Activated CD8-positive, alpha-beta memory T cell treated with anti-CD3 and anti-CD28 coated beads, Interleukin-2, amount 50 U/mL, for 48 hours (primary cell): Measurements from ENCODE around the gene KLHL29.

Source experiments
- DNase-seq: peaks from one replicate; pipeline ENCODE4 v3.0.0-alpha.2; 2020

The KLHL29 gene

DNA sequence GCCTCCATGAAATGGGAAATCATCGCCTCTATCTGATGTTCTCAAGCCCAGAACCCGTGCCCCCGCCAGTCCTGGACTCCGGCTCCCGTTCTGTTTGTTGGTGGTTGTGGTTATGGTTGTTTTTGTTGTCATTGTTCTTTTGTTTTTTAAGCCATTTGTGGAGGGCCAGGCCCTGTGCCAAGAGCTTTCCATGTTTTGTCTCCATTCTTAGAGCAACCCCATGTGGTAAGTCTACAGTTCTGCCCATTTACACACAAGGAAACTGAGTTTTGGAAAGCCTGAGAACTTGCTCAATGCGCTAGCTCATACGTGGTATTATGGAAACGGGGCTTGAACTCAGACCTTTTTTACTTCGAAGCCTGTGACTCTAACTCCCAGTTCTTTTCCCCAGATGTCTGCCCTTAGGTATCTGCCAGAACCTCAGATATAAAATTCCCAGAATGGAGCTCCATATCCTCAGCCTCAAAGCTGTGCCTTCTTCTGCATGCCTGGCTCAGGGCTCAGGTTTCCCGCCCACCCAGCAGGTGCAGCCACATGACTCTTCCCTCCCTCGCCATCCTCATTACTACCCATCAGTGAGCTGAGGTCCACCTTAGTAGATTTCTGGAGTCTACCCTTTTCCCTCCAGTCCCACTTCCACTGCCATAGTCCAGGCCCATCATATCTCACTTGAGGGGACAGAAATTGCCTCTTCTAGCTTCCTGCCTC lies 194.1 kb downstream of the KLHL29 start:
- no peak for DNase-seq

DNA sequence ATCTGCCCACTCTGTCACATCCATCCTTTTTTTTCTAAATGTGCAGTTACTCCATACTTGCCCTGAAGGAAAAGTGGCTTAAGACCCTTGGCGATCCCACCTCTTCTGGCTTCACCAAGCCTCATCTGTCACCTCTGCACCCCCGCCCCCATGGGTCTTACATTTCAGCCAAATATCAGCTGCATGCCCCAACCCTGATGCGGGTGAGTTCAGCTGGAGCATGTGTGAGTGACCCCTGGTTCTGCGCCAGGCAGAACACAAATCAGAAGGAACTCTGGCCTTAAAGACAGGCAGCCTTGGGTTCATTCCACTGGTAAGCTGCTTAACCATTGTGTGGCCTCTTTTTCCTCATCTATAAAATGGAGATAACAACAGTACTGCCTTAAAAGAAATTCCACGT lies 194.7 kb downstream of the KLHL29 start:
- DNase-seq, result no peak

- no peak for DNase-seq
Observed at GRCh38 chr2:23583467-23583866, 198.5 kb downstream of the KLHL29 start.

GRCh38 chr2:23584054-23584745 lies 199.2 kb downstream of the KLHL29 start:
- no peak for DNase-seq

GRCh38 chr2:23585273-23586170 lies 200.5 kb downstream of the KLHL29 start:
- no peak for DNase-seq

- DNase-seq, result no peak
Observed at GRCh38 chr2:23586741-23587306, 201.8 kb downstream of the KLHL29 start.

DNA sequence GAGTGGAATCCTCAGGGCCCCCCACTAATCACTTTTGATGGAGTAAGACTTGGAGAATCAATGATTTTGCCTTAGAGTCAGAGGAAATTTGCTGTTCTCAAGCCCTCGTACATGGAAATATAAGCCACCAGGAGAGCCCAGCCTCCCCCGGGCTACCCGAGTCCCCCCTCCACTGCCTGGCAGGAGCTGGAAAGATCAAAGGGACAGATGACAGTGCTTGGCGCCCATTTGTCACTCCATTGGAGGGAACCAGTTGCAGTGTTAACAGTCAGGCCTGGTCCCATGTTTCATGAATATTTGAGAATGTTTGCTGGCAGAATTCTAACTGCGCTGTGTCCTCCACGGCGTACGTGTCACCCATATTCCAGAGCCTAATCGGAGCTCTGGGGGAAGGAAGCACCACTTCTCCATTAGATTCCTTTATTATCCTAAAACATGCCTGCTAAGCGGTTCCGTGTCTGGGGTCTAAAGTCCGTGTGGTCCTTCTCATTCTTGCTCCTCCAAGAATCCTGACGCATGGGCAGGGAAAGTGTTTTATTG lies 202.4 kb downstream of the KLHL29 start:
- no peak for DNase-seq

DNA sequence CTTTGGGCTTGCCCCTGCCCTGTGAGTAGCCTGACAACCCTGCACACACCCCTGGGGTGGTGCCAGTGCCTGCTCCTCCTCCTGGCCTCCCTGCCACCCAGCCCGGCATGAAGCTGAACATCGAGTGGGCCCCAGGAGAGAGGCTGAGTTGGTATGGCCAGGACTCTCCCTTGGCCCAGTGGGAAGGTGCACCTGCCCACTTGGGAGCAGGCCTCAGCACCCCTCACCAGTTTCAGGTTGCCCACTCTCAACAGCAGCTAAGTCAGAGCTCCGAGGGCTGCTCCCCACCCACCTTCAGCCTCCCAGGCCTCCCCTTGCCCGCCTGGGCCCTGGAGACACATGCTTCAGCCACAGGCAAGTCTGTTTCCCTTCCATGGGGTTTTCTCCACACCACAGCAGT lies 203.1 kb downstream of the KLHL29 start:
- no peak for DNase-seq

- no peak for DNase-seq
Observed at GRCh38 chr2:23588508-23589201, 203.7 kb downstream of the KLHL29 start.

DNA sequence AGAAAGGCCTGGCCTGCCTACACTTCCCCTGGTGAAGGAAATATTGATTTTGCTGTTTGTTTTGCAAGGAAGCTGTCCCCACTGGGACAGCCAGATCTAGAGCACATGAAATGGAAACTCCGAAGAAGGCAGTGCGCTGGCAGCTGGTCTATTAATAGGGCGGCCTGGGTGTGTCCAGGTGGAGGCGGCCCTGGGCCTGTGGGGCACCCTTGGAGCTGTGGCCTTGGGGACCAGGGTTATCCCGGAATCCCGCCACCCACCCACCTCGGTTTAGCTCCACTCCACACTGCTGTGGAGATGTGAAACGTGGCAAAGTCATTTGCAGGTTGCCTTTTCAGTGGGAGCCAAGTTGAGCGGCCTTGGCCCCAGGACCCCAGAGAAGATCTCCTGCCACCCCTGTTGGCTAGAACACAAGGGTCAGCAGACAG lies 204.3 kb downstream of the KLHL29 start:
- no peak for DNase-seq

DNA sequence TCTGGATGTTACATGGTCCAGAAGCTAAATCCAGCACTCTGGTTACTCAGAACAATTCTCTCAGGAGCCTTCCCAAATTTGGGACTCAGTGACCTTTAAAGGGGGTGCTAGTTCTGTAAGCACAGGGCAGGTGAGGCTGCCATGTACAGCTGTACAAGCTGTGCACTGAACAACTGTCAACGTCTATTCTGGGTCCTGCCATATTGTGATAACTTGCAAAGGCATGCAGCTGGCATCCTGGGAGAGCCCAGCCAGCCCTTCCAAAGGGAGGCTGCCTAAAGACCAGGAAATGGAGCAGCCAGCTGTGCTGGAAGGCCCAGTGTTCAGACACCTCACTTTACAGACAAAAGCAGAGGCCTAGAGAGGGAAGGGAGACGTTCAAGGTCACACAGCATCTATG lies 204.8 kb downstream of the KLHL29 start:
- DNase-seq, result no peak

GRCh38 chr2:23590241-23590869 lies 205.4 kb downstream of the KLHL29 start:
- DNase-seq, result no peak

GRCh38 chr2:23591111-23591510 lies 206.1 kb downstream of the KLHL29 start:
- DNase-seq, result no peak

DNA sequence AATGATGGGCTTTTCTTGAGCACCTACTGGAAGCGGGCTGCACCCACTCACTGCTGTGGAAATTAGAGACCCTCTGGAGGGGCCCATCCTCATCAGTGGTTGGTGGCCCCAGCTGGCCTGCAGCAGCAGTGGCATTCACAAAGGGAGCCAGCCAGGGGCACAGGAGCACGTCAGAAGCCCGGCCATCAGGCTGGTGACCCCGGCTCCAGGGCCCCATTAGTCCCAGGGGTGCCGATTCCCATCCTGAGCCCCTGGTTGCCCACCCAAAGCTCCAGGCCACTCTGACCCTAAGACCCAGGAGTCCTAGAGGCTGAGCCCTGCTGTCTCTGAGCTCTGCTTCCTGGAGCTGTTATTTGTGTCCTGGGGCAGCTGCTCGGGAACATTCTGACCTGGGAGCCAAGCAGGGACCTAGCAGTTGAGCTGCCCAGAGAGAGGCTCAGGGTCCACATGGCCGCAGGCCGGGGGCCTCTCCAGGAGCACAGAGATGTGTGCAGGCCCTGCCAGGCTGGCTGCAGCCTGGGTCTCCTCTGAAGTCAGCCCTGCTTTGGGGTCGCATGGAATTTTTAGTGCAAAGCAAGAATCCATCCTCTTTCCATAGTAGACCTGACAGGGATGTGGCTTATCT lies 207.2 kb downstream of the KLHL29 start:
- no peak for DNase-seq

DNA sequence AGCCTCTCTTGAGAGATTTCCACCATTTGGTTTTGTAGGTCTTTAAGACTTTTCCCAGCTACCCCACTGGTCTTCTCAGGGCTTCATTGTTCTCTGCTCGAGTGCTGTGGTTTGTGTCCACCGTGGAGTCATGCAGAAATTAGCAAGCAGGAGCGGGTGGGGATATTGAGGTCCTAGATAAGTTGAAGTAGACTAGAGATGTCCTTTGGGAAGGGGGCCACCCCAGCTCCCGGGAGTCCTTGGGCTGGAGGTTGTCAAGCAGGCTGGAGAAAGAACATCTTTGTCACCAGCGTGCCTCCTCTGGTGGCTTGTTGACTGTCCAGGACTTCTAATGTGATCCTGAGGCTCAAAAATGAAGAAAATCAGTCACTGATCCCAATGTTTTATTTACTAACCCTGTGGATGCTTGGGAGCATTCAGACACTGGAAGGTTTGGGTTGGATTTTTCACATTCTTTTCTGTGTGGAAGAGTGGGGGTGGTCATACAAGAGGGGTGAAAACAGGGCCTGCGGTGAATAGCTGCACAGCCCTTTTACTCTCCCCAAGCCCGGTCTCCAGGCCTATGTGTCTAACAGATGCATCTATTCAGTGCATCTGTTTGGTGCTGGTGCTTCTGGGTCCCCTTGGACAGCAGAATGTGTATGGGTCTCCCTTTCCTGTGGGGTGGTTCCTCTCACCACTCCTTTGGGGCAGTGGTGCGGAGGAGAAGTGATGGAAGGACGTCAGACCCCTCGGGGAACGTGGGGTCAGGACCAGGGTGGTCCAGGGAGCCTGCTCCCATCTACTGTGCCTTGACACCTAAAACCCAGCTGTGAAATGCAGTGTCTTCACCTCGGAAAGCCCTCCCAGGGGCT lies 208.1 kb downstream of the KLHL29 start:
- DNase-seq, result no peak

DNA sequence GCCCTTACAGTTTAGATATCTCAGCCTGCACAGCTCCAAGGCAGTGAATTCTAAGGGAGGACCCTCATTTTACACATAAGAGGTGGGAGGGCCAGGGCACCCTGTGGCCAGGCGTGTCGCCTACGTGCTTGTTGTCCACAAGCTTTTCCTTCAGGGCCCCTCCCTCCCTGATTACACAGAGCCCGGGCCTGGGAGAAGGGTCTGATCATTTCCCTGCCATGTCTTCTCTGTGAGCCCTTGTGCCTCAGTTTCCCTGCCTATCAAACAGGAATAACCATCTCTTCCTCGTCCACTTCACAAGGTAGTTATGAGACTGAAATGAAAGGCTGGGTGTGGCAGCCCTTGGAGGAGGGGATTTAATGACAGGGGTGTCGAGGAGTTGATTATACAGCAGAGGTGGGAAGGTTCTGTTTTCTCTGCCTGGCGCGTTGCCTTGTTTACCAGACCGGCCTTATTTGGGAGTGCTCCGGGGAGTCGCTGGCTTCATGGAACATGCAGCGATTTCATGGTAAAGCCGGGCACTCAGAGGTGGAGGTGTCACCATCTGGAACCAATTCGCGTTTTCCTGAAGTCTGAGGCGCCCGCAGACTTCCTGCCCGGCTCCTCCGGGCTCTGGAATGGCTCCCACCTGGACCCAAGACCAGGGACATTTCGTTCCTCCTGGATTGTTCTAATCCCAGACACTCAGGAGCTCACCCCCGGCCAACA lies 208.9 kb downstream of the KLHL29 start:
- no peak for DNase-seq

DNA sequence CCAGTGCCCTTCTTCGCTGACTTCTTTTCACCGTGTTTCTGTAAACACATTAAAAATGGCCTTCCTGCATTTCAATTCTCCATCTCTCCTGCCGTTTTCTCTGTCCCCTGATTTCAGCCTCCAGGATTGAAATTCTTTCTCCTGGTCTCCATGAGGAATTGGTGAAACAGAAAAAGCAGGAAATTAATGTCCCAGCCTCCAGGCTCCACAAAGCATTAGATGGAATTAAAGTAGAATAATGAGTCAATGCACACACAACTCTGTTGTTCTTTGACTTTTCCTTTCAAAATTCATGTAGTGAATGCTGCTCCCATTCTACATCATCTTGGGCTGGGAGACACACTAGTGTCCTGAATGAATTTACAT lies 209.5 kb downstream of the KLHL29 start:
- DNase-seq, result no peak

DNA sequence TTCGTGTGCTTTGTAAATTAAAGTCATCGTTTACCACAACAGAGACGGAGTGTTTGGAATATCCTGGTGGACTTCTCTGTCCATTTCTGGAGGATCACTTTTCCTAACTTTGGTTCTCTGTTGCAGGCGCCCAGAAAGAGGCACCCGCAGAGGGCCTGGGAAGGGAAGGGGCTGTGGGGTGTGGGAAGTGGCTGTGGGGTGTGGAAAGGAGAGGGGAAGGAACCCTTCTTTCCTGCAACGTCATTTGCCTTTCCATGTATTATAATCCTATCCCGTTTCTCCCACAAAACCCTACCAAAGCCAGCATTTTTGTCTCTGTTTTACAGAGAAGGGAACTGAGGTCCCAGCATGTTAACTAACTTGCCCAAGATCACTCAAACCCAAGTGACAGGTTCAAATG lies 210.0 kb downstream of the KLHL29 start:
- no peak for DNase-seq

GRCh38 chr2:23595601-23596251 lies 210.7 kb downstream of the KLHL29 start:
- DNase-seq, result no peak
